ENCODE measurements around the gene SLCO1A2. TPM values are rescaled to one million over a fixed set of nuclear protein-coding genes. Genes with fewer than 3 reads are reported as not detected.
"Not testable (repeated sequence)": the region's sequence is repeated elsewhere in the genome, so short reads cannot be mapped to it uniquely, and the experiment has no call there.

SLCO1A2 gene
- total RNA-seq, 1 donor from 2014 or later: not detected

GRCh38 chr12:21370845-21371449 lies 36.2 kb upstream of the SLCO1A2 start:
- no peak for TF ChIP-seq CTCF (IDR thresholded peaks at IDR 0.05)
- Mint-ChIP-seq H3K27ac (no peak overlapping the region), H3K4me1 (peaks cover 3% of the 10 kb centered on the region), H3K36me3 (ENCODE audit: low read depth) (no peaks in the 10 kb centered on the region), H3K4me3 (no peak overlapping the region), H3K9me3 (no peaks in the 10 kb centered on the region), H3K27me3 (no peaks in the 10 kb centered on the region)
- ATAC-seq (ENCODE audit: low read depth): no peak
- no peak for DNase-seq
- POLR2A ChIA-PET: no interaction called here
- CTCF ChIA-PET: no interaction called here
- intact Hi-C loops (cut with micrococcal nuclease): no loop called here

GRCh38 chr12:21369141-21369980 lies 34.6 kb upstream of the SLCO1A2 start:
- H3K27ac Mint-ChIP-seq: no peak overlapping the region
- no peaks in the 10 kb centered on the region for H3K27me3 Mint-ChIP-seq
- H3K36me3 Mint-ChIP-seq (ENCODE audit: low read depth): no peaks in the 10 kb centered on the region
- no peak overlapping the region for H3K4me3 Mint-ChIP-seq
- peaks cover 3% of the 10 kb centered on the region for H3K9me3 Mint-ChIP-seq
- peaks cover 3% of the 10 kb centered on the region for H3K4me1 Mint-ChIP-seq
- DNase-seq (no peak), ATAC-seq (ENCODE audit: low read depth) (no peak)
- intact Hi-C loops (cut with micrococcal nuclease): no loop called here
- CTCF ChIA-PET: no interaction called here
- TF ChIP-seq CTCF (IDR thresholded peaks at IDR 0.05): no peak
- POLR2A ChIA-PET: no interaction called here

- DNase-seq; H3K4me1 Mint-ChIP-seq; H3K27me3 Mint-ChIP-seq; intact Hi-C loops (cut with micrococcal nuclease); POLR2A ChIA-PET; H3K27ac Mint-ChIP-seq; CTCF ChIA-PET; H3K9me3 Mint-ChIP-seq; H3K4me3 Mint-ChIP-seq; ATAC-seq (ENCODE audit: low read depth); H3K36me3 Mint-ChIP-seq (ENCODE audit: low read depth): not testable (repeated sequence)
These were observed 25.9 kb upstream of the SLCO1A2 start for GRCh38 chr12:21360632-21361031.

GRCh38 chr12:21354641-21355040 lies 19.9 kb upstream of the SLCO1A2 start:
- H3K4me1 Mint-ChIP-seq: no peaks in the 10 kb centered on the region
- TF ChIP-seq CTCF (IDR thresholded peaks at IDR 0.05): no peak
- peaks cover 2% of the 10 kb centered on the region for H3K27me3 Mint-ChIP-seq
- intact Hi-C loops (cut with micrococcal nuclease): no loop called here
- no peak overlapping the region for H3K27ac Mint-ChIP-seq
- no peak for ATAC-seq (ENCODE audit: low read depth)
- no peaks in the 10 kb centered on the region for H3K9me3 Mint-ChIP-seq
- DNase-seq: no peak
- no peaks in the 10 kb centered on the region for H3K36me3 Mint-ChIP-seq (ENCODE audit: low read depth)
- no peak overlapping the region for H3K4me3 Mint-ChIP-seq
- POLR2A ChIA-PET: no interaction called here
- CTCF ChIA-PET: no interaction called here

GRCh38 chr12:21353948-21354347 lies 19.2 kb upstream of the SLCO1A2 start:
- H3K36me3 Mint-ChIP-seq (ENCODE audit: low read depth): no peaks in the 10 kb centered on the region
- DNase-seq (no peak), ATAC-seq (ENCODE audit: low read depth) (no peak)
- intact Hi-C loops (cut with micrococcal nuclease): no loop called here
- no peak for TF ChIP-seq CTCF (IDR thresholded peaks at IDR 0.05)
- H3K27ac Mint-ChIP-seq: no peak overlapping the region
- H3K4me3 Mint-ChIP-seq: no peak overlapping the region
- H3K4me1 Mint-ChIP-seq: no peaks in the 10 kb centered on the region
- ChIA-PET POLR2A (no interaction called here), CTCF (no interaction called here)
- no peaks in the 10 kb centered on the region for H3K9me3 Mint-ChIP-seq
- H3K27me3 Mint-ChIP-seq: peaks cover 2% of the 10 kb centered on the region

All from activated B cell treated with CpG ODN at 0.5 μM for 24 hours (primary cell).